NCI-H345 treated with DMSO at 0.1 percent for 48 hours (cell line): ENCODE measurements around the gene MRM1.
"Not testable (repeated sequence)": the region's sequence is repeated elsewhere in the genome, so short reads cannot be mapped to it uniquely, and the experiment has no call there.

Source experiments
- DNase-seq: peaks from one replicate; lab custom pipeline; 2025; ENCODE audit not compliant: unreplicated experiment; lab: John Stamatoyannopoulos, UW

The MRM1 gene

DNA sequence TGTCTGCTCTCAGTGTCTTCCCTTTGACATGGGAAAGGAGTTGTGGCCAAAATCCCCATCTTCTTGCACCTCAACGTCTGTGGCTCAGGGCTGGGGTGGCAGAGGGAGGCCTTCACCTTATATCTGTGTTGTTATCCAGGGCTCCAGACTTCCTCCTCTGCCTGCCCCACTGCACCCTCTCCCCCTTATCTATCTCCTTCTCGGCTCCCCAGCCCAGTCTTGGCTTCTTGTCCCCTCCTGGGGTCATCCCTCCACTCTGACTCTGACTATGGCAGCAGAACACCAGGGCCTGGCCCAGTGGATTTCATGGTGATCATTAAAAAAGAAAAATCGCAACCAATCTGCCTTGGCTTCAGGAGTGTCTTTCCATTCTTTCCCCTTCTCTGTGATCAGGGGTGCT is 918 bp upstream of the MRM1 start:
- DNase-seq: no peak

- DNase-seq: no peak
Observed at GRCh38 chr17:36600936-36601302, 464 bp upstream of the MRM1 start.

DNA sequence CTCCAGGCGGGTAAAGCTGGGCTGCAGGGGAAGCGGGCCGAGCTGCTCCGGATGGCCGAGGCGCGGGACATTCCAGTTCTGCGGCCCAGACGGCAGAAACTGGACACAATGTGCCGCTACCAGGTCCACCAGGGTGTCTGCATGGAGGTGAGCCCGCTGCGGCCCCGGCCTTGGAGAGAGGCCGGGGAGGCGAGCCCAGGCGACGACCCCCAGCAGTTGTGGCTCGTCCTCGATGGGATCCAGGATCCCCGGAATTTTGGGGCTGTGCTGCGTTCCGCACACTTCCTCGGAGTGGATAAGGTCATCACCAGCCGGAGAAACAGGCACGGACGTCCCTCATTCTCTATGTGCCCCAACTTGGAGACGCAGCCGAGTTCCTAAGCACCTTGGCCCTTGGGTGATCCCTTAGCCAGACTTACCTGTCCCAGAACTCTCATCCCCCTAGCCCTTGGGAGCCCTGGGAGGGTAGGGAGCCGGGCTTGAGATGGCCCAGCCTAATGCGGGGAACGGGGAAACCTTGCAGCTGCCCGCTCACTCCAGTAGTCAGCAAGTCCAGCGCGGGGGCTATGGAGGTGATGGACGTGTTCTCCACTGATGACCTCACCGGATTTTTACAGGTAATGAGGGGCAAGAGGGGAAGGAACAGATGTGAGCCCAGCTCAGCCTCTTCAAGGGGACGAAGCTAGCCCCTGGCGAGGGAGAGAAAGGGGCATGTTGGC is 806 bp downstream of the MRM1 start:
- no peak for DNase-seq

GRCh38 chr17:36602924-36603384 is 1.6 kb downstream of the MRM1 start:
- DNase-seq: peak; percentile 50

DNA sequence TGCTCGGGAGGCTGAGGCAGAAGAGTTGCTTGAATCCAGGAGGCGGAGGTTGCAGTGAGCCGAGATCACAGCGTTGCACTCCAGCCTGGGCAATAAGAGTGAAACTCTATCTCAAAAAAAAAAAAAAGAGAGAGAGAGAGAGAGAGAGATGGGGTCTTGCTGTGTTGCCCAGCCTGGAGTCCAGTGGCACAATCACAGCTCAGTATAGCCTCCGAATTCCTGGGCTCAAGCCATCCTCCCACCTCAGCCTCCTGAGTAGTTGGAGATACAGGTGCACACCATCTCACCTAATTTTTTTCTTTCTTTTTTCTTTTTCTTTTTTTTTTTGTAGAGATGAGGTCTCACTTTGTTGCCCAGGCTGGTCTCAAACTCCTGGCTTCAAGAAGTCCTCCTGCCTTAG is 3.6 kb downstream of the MRM1 start:
- DNase-seq: not testable (repeated sequence)

DNA sequence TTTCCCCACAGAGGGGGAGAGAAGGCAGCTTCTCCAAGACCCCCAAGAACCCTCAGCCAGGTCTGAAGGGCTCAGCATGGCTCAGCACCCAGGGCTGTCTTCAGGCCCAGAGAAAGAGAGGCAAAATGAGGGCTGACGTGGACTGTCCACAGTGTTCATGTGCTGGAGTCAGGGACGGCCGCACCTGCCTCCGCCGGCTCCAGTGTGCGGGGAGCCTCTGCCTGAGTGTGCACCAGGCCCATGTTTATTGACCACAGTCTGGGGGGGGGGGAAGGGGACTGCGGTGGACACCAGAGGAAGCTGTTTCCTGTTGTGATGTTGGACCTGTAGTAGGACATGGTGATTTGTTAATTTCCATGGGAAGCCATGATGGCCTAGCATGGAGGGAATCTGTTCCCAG is 6.9 kb downstream of the MRM1 start:
- no peak for DNase-seq

- peak; percentile 63 for DNase-seq
Observed at GRCh38 chr17:36608794-36609497, 7.6 kb downstream of the MRM1 start.

DNA sequence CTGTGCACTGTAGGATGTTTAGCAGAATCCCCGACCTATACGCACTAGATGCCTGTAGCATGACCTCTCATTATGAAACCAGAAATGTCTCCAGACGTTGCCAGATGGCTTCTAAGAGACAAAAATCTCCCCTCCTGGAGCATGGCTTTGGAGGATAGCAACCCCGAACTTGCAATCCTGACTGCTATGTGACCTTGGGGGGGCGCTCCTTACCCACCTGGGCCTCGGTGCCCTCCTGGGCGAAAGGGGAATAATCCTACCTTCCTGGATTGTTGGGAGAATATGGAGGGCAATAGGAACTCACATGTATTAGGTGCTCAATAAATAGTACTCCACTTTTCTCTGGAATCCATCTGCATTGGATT is 8.1 kb downstream of the MRM1 start:
- DNase-seq: no peak

DNA sequence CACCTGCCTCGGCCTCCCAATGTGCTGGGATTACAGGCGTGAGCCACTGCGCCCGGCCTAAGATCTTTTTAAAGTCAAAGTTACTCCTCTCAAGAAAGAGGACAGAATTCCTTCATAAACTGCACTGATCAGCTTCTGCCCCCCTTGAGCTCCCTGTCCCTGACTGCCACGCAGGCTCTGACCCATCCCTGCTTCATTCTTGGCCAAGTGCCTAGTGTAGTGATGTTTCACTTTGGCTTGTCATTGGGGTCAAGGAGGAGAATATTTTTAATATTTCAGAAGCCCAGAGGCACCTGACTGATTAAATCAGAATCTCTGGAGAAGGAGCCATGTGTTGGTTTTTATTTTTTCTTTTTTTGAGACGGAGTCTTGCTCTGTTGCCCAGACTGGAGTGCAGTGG is 9.1 kb downstream of the MRM1 start:
- no peak for DNase-seq

GRCh38 chr17:36611345-36612072 is 10.1 kb downstream of the MRM1 start:
- DNase-seq: no peak

- DNase-seq: no peak
Observed at GRCh38 chr17:36612323-36612722, 10.9 kb downstream of the MRM1 start.

DNA sequence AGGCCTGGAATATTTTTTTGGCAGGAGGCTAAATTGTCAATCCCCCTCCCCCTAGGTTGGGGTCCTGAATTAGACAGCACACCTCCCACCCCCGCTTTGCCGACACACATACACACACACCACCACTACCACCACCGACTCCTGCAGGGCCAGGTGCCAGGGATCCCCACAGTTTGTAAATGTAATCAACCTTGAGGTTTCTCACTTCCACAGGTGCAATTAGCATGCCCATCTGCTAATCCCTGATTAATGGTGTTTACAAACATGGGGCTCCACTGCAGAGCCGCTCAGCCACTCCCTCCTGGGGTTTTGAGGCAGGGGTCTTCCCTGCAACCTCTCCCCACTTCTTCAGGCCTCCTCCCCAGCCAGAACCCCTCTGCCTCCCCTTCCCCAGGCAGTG is 11.8 kb downstream of the MRM1 start:
- DNase-seq: no peak

- DNase-seq: no peak
Observed at GRCh38 chr17:36614081-36614480, 12.7 kb downstream of the MRM1 start.

DNA sequence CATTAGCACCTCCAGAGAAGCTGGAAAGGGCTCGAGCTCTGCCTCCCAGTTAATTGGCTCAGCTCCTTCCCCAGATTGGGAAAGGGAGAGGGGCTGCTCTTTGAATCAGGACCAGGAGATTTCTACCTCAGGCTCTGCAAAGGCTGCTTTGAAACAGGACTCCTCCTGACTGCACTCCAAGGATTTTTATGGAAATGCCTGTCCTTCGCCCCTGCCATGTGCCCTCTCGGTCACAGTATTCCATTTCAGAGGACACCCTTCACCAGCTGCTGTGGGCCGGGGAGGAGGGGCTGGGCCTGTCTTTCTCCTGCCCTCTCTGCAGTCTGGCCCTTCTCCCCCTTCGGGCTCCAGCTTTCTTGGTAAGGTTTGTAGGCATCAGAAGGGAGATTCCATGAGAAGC is 13.6 kb downstream of the MRM1 start:
- no peak for DNase-seq

DNA sequence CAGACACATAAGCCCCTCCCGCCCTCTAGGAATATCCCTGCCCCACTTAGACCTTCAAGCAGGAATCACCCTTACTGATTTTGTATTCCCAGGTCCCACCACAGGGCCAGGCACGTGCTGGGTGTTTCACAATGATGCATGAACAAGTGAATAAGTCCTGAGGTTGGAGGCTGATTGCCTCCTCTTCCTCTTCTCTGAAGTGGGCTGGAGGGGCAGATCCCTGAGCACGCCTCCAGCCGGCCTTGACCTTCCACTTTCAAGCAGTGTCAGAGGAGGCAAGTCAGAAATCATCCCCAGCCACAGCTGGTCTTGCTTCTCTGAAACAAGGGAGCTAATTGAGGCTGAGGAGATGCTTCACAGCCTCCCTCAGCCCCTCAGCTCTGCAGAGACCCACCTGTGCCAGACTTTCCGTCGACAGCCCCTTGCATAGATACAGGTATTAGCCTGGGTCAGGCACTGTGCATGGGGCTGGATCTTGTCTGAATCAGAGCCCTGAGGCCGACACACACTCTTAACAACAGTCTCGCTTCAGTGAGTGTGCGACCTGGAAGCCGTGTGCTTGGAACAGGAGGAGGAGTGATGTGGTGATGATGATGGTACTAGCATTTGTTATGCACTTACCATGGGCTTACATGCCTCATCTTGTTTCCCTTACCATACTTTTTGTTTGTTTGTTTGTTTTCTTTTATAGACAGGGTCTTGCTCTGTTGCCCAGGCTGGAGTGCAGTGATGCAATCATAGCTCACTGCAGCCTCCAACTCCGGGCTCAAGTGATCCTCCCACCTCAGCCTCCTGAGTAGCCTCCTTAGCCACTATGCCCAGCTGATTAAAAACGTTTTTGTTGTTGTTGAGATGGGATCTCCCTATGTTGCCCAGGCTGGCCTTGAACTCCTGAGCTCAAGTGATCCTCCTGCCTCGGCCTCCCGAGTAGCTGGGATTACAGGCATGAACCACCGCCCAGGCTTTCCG is 15.0 kb downstream of the MRM1 start:
- DNase-seq: no peak

DNA sequence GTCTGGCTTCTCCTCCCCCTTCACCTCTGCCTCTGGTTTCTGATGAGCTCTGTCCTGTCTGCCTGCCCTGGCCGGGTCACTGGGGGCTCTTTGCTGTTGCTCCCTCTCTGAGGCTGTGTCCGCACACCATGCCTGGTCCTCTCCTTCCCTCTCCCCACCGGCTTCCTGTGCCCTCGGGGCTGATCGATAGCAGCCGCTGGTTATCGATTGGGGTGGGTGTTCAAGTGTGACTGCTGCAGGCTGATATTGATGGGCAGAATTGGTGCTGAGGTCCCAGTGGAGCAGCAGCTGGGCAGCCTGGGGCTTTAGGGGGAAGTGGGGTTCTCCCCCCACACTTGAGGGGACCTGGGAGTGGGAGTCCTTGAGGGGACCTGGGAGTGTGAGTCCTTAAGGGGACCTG is 16.4 kb downstream of the MRM1 start:
- DNase-seq: no peak

GRCh38 chr17:36623281-36623680 is 21.9 kb downstream of the MRM1 start:
- no peak for DNase-seq

DNA sequence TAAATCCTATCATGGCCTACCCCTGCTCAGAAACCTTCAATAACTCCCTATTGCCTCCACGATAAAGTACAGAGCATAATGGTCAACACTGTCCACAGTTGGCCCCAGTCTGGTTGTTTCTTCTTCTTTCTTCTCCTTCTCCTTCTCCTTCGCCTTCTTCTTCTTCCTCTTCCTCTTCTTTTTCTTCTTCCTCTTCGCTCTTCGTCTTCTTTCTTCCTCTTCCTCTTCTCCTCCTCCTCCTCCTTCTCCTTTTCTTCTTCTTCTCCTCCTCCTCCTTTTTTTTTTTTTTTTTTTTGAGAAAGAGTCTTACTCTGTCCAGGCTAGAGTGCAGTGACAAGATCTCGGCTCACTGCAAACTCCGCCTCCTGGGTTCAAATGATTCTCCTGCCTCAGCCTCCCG is 23.8 kb downstream of the MRM1 start:
- no peak for DNase-seq

DNA sequence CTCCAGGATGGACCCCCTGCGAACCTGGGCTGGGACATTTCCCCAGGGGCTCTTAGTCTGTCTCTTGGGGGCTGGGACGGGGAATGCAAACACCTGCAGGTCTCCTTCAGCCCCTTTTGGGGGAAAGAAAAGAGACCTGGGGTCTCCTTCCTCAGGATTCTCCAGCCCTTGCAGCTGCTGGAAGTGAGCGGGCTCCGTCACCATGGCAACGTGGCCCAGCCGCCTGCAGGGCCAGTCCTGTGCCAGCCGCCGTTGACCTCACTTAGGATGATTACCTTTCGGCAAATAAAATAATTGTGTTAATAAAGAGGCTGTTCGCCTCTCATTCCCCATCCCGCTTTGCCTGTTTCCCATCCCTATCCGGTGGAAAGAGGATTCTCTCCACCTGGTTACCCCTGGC is 25.7 kb downstream of the MRM1 start:
- DNase-seq: peak; percentile 25

- DNase-seq: no peak
Observed at GRCh38 chr17:36628576-36628975, 27.2 kb downstream of the MRM1 start.

DNA sequence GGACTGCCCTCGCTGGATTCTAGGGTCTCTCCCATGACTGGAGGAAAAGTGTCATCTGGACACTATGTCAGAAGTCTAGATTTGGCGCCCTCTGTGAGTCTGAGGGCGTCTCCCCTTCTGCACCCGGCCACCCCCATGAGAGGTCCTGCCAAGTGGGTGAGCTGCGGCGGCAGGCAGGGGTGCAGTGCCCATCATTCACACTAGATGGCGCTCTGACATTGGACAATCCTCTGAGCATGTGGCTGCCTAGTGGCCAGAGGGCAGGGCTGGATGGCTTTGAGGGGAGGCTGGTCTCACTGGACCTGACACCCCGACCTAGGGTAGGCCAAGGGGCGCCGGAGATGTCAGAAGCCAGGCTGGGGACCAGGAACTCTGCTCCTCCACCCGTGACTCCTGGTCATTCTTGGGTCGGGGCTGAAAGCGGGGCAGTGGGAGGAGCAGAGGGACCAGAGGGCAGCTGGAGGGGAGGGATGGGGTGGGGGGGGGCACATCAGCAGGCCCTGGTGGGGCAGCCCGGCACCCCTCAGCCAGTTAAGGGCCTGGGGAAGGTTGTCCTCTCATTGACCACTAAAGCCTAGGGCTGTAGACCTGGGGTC is 28.0 kb downstream of the MRM1 start:
- DNase-seq: peak; percentile 12
